ENCODE data around the gene CBARP.

Gene CBARP

DNA sequence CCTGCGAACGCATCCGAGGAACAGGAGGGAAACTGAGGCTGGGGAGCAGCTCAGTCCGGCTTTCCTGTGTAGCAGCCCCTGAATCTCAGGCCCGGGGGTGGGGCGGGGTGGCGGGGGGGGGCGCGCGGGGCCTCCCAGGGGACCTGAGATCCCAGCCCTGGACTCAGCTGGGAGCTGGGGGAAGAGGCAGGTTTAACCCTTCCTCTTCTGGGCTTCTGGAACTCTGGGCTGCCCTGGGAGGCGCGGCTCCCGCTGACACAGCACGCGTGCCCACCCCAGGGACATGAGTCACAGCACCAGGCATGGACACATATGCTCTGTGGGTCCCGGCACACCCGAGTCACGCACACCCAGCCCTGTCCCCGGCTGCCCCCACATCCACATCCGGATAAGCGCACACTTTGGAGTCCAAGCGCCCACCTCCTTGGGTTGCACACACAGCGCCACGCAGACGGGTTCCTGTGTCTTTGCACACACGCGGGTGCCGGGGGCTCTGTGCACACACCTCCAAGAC is 27.9 kb upstream of the CBARP start:
- no peak for DNase-seq (ENCODE audit: low spot score)

DNA sequence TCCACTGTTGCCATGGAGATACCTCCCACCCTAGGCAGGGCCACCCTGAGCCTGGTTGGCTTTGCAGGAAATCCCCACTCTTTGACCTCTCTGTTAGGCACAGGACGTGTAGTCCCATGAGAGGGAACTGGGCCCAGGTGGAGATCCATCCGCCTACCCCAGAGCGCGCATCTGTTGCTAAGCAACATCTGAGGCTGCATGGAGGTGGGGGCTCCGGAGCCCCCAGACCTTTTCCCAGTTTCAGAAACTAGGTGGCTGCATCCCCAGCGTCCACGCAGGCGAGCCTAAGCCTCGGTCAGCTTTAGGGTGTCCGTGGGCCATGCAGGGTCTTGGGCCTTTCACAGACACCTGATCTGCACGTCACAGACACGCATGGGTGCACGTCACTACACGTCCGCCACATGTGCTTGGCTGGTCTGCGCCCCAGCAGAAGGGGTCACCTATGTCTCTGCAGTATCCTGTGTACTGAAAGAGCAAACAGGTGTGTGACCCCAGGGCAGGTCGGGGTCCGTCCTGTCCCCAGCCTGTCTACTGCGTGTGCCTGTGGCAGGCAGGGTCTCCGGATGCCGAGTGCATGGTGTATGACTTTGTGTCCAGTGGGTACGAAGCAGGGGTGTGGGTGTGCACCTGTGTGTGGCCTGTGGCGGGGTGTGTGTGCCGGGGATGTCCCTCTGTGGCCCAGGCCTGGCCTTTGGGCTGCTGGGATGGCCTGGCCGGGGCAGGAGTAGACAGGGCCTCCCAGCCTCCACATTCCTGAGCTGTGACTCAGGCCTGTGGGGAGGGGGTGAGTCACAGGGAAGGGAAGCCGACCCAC is 27.2 kb upstream of the CBARP start:
- DNase-seq (ENCODE audit: low spot score): no peak

GRCh38 chr19:1263188-1263587 is 25.4 kb upstream of the CBARP start:
- DNase-seq (ENCODE audit: low spot score): no peak

- DNase-seq (ENCODE audit: low spot score): no peak
These were observed 24.9 kb upstream of the CBARP start for GRCh38 chr19:1262623-1263123.

DNA sequence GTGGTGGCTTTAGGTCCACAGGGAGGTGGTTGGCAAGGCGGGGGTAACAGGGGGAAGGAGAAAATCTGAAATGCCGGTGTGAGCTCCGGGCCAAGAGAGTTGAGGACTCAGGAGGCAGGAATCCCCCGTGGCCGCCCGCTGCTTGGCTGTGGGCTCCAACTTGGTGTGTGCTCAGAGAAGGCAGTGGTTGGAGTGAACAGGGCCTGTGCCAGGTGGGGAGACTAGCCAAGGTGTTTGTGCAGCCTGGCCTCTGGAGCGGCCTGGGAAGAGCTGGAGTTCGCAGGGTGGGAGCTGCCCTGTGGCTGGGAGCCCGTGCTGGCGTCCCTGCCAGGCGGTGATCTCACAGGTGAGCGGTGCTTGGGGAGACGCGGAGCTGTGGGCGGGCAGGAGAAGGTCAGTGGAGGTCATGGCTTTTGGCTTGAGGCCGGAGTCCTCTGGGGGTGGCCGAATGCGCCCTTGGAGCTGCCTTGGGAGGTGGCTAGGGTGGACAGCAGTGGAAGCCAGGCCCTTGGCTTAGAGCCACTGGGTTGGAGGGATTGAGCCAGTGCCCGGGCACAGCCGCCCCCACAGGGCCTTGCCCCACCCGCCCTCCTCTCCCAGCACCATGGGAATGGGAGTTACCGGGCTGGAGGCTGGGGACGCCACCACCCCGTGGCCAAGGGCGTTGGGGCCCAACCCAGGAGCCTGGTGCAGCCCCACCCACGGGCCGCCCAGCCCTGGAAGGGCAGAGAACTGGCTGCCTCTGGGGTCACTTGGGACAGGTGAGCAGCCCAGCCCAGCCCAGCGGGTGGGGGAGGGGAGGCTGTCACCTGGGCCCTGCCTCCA is 24.2 kb upstream of the CBARP start:
- DNase-seq (ENCODE audit: low spot score): no peak

DNA sequence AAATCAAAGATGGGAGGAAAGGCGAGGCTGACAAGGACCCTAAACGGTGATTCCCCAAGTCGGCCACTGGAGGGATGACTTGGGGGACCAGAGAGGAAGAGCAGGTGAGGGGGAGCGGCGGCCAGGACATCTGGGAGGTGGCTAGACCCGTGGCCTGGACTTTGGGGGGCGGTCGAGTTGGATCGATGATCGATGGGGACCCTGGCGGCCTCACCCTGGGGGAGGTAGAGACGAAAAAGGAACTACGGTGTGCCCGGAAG is 23.7 kb upstream of the CBARP start:
- DNase-seq (ENCODE audit: low spot score): no peak

GRCh38 chr19:1260749-1261537 is 23.1 kb upstream of the CBARP start:
- peak; percentile 98 for DNase-seq (ENCODE audit: low spot score)

- DNase-seq (ENCODE audit: low spot score): no peak
These were observed 22.3 kb upstream of the CBARP start for GRCh38 chr19:1259876-1260748.

DNA sequence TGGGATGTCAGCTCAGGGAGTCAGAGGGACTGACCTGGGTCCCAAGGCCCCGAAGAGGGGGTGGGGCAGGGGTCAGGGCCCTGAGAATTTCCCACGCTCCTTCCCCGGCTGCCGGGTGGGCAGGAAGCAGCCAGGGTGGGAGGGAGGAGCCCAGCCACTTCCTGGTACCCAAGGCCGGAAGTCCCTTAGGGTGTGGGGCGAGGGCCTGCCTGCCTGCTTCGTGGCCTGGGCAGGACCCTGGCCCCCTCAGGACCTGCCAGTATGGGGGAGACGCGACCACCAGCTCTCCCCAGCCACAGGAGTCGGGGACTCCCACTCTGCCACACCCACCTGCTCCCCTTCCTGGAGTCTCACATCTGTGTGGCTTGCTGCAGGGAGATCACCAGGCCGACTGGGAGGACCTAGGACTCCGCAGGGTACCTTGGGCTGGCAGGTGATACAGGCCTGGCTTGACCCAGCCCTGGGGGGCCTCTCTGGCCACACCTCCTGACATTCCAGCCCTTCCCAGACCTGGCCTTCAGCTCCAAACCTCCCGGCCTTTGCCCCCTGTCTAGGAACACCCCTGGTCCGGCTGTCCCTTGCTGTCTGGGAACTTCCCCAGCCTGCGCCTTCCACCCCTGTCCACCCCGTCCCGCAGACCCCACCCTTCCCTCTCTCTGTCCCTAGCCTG is 21.5 kb upstream of the CBARP start:
- DNase-seq (ENCODE audit: low spot score): peak; percentile 77

GRCh38 chr19:1258707-1259205 is 21.0 kb upstream of the CBARP start:
- no peak for DNase-seq (ENCODE audit: low spot score)

DNA sequence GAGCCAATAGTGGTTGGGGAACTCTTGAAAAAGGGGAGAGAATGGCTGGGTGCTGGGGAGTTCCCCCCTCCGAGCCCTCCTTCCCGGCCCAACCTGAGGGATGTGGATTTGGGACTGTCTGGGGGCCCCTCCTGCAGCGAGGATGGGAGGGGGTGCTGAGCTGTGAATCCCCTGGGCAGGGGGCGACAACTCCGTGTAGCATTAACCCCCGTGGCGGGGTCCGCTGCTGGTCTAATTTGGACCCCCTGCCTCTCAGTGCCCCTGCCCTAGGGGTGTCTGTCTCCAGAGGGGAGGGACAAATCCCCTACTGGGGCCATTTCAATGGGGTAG is 20.3 kb upstream of the CBARP start:
- DNase-seq (ENCODE audit: low spot score): no peak

DNA sequence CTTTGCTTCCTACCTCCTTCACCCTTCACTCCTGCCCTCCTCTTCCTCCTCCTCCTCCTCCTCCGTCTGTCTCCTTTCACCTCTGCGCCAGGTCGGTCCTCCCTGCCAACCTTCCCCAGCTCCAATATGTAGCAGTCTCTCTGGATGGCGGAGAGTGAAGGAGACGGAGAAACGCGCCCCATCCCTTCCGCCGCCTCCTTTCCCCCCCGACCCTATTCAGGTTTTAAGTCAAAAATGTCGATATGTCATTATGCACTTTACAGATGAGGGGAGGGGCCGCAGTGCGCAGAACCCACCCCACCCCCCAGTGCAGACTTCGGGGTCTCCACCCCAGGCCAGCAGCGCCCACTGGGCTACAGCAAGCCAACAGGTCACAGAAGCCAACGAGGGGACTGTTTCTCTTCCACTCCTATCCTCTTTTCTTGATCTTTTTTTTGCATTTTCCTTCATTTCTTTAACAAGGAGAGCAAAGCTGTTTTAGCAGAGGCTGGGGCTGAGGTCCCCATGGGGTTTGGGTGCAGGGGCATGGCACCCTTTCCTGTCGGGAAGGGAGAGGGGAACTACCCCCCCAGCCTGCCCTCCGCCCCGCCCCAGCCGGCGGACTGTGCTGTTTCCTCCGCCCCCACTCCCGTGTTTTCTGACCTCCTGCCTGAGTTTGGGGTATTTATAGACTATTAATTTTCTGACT is 19.8 kb upstream of the CBARP start:
- no peak for DNase-seq (ENCODE audit: low spot score)

- no peak for DNase-seq (ENCODE audit: low spot score)
These were observed 19.1 kb upstream of the CBARP start for GRCh38 chr19:1256646-1257474.

DNA sequence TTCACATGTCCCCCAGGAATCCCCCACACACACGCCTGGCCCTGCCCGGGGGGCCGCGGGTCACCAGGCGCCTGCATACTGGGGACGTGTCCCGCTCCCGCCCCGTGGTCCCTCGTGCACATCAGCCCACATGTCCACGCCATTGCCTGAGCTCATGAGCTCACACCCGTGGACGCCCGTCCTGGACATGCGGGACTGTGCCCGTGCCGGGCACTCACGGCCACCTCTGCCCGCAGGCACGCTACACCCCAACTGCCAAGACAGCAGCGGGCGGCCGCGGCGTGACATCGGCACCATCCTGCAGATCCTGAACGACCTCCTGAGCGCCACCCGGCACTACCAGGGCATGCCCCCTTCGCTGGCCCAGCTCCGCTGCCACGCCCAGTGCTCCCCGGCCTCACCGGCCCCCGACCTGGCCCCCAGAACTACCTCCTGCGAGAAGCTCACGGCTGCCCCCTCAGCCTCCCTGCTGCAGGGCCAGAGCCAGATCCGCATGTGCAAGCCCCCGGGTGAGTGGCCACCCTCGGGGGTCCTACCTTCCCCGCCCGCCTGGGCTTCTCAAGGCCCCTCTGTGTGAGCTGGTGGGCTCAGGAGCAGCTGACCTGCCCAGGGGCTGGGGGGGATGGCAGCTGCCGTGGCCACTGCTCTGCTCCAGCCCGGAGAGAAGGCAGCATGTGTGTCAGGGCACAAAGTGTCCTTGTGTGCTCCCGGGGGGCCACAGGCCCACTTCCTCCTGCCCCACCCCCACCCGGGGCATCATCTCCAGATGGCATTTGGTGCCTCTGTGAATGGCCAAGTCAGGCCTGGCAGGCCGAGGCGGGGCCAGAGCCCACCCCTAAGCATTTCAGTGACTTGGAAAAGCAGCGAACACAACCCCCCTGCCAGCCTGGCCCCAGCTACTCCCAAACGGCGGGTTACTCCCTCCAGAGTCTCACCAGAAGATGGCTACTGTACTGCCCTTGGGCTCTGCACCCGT is 17.7 kb upstream of the CBARP start:
- DNase-seq (ENCODE audit: low spot score): no peak

- no peak for DNase-seq (ENCODE audit: low spot score)
These were observed 16.9 kb upstream of the CBARP start for GRCh38 chr19:1254530-1255185.

GRCh38 chr19:1254081-1254527 is 16.3 kb upstream of the CBARP start:
- DNase-seq (ENCODE audit: low spot score): no peak

GRCh38 chr19:1253514-1254080 is 15.8 kb upstream of the CBARP start:
- DNase-seq (ENCODE audit: low spot score): no peak

All from activated CD4-positive, alpha-beta T cell treated with anti-CD3 and anti-CD28 coated beads, Interleukin-2, Interleukin-4, amounts not matched to agents 100 ng/mL and 50 ng/mL, durations not matched to agents 16 hours and 8 hours (primary cell).